ENCODE data around the gene PROM2.

The PROM2 gene

GRCh38 chr2:95310216-95310615, 36.0 kb downstream of the PROM2 start:
- no peak overlapping the region for H3K27ac ChIP-seq
- TF ChIP-seq ZFX (IDR thresholded peaks at IDR 0.05) = no peak
- TF ChIP-seq, protein P1, sequence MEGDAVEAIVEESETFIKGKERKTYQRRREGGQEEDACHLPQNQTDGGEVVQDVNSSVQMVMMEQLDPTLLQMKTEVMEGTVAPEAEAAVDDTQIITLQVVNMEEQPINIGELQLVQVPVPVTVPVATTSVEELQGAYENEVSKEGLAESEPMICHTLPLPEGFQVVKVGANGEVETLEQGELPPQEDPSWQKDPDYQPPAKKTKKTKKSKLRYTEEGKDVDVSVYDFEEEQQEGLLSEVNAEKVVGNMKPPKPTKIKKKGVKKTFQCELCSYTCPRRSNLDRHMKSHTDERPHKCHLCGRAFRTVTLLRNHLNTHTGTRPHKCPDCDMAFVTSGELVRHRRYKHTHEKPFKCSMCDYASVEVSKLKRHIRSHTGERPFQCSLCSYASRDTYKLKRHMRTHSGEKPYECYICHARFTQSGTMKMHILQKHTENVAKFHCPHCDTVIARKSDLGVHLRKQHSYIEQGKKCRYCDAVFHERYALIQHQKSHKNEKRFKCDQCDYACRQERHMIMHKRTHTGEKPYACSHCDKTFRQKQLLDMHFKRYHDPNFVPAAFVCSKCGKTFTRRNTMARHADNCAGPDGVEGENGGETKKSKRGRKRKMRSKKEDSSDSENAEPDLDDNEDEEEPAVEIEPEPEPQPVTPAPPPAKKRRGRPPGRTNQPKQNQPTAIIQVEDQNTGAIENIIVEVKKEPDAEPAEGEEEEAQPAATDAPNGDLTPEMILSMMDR (conservative IDR thresholded peaks at IDR 0.05) = no peak

DNA sequence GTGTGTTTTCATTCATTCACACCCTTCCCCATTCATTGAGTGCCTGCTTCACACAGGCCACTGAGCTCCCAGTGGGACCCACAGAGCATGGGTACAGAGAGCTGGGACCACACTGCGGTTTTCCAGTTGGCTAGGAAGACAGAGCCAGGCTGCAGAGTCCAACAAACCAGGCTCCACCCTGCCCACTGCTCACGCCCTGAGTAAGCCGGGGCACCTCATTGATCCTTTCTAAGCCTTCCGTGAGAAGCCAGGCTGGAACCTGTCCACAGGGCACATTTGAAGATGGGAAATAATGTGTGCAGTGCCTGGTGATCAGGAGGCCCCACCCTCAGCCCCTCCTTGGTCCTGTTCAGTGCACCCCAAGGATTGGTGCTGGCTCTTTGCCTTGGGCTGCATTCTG, 36.4 kb downstream of the PROM2 start:
- no peak overlapping the region for H3K27ac ChIP-seq
- TF ChIP-seq, protein P1 (conservative IDR thresholded peaks at IDR 0.05) = no peak
- TF ChIP-seq ZFX (IDR thresholded peaks at IDR 0.05) = no peak

- TF ChIP-seq, protein P1 (conservative IDR thresholded peaks at IDR 0.05) = no peak
- no peak for TF ChIP-seq ZFX (IDR thresholded peaks at IDR 0.05)
- no peak overlapping the region for H3K27ac ChIP-seq
Observed at GRCh38 chr2:95311815-95312542, 37.7 kb downstream of the PROM2 start.

- TF ChIP-seq, protein P1 (conservative IDR thresholded peaks at IDR 0.05) = no peak
- TF ChIP-seq ZFX (IDR thresholded peaks at IDR 0.05) = no peak
- no peak overlapping the region for H3K27ac ChIP-seq
Observed at GRCh38 chr2:95312543-95313201, 38.4 kb downstream of the PROM2 start.

GRCh38 chr2:95313296-95314131, 39.3 kb downstream of the PROM2 start:
- H3K27ac ChIP-seq = no peak overlapping the region
- no peak for TF ChIP-seq ZFX (IDR thresholded peaks at IDR 0.05)
- TF ChIP-seq, protein P1 (conservative IDR thresholded peaks at IDR 0.05) = no peak

GRCh38 chr2:95314598-95314963, 40.3 kb downstream of the PROM2 start:
- H3K27ac ChIP-seq = no peak overlapping the region
- no peak for TF ChIP-seq ZFX (IDR thresholded peaks at IDR 0.05)
- TF ChIP-seq, protein P1 (conservative IDR thresholded peaks at IDR 0.05) = no peak
